ENCODE data around the gene KDSR. TPM values are rescaled to one million over a fixed set of nuclear protein-coding genes. Genes with fewer than 3 reads are reported as not detected.
A peak's percentile ranks its signal among the peaks of the same experiment; 100 is the strongest.
"Not testable (repeated sequence)": the region's sequence is repeated elsewhere in the genome, so short reads cannot be mapped to it uniquely, and the experiment has no call there.

Gene KDSR
- total RNA-seq, 1 experiment from 2014 or later, result 493 TPM

DNA sequence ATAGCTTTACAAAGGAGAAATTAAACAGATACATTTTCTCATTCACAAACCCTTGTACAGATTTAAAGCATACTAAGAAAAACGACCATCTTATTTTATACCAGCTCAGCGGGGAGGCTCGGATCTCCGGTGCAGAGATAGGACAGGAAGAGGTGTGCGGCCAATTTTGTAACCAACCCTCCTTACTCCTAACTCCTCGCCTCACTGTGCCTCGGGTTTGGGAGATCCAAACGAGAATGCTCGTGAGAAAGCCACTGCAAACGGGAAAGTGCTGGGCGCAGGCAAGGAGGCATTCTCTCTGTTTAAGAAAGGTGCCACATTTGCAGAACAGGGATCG, 1.2 kb downstream of the KDSR start:
- Histone ChIP-seq H3K9me3 (ENCODE audit: low read depth, low read length, poor library complexity, severe bottlenecking) (peaks cover 14% of the 10 kb centered on the region), H3K36me3 (ENCODE audit: insufficient read depth, low read length, poor library complexity, severe bottlenecking) (peaks cover 52% of the 10 kb centered on the region), H3K27me3 (replicated peaks; ENCODE audit: insufficient read depth, low read depth, low read length, poor library complexity) (no peaks in the 10 kb centered on the region), H3K4me1 (ENCODE audit: insufficient read depth, low read length, poor library complexity, severe bottlenecking) (peaks cover 13% of the 10 kb centered on the region), H3K27ac (ENCODE audit: low read depth, low read length, poor library complexity, severe bottlenecking) (peak overlapping the region; percentile 99), H3K4me3 (ENCODE audit: low read depth, low read length, poor library complexity, severe bottlenecking) (peak overlapping the region; percentile 96)
- no TSS peak for BruUV-seq (replicated peaks)
- POLR2A ChIA-PET (ENCODE audit: low non-redundant PET), result no interaction called here
- TF ChIP-seq, protein P1, sequence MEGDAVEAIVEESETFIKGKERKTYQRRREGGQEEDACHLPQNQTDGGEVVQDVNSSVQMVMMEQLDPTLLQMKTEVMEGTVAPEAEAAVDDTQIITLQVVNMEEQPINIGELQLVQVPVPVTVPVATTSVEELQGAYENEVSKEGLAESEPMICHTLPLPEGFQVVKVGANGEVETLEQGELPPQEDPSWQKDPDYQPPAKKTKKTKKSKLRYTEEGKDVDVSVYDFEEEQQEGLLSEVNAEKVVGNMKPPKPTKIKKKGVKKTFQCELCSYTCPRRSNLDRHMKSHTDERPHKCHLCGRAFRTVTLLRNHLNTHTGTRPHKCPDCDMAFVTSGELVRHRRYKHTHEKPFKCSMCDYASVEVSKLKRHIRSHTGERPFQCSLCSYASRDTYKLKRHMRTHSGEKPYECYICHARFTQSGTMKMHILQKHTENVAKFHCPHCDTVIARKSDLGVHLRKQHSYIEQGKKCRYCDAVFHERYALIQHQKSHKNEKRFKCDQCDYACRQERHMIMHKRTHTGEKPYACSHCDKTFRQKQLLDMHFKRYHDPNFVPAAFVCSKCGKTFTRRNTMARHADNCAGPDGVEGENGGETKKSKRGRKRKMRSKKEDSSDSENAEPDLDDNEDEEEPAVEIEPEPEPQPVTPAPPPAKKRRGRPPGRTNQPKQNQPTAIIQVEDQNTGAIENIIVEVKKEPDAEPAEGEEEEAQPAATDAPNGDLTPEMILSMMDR (conservative IDR thresholded peaks at IDR 0.05; ENCODE audit: low read depth, low read length), result no peak
- TF ChIP-seq EZH2 (IDR thresholded peaks at IDR 0.05; ENCODE audit: borderline replicate concordance, low read depth, low read length, poor library complexity, severe bottlenecking), result no peak
- peak; percentile 61 for DNase-seq (ENCODE audit: low spot score)
- intact Hi-C loops (cut with micrococcal nuclease; ENCODE audit: unreplicated experiment), result no loop called here
- CTCF ChIA-PET, result interaction anchor here (0.9 kb wide), 1 partner anchor 42 kb away, joined by 4 read pairs; no protein-coding TSS in a partner anchor

DNA sequence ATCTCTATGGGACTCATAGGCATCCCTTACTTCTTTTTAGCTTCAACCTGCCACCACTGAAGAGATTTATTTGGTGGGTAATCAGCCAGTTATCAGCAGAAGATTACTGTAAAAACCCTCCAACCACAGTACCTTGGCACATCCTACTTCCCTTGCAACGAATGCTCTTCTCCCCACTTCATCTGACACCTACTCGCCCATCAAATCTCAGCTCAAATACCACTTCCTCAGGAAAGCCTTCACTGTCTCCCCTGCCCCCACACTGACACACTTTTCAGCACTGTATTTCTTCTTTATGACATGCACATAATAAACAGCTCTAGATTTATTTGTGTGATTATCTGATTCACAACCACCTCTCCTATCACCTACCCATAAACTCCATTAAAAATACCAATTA, 3.1 kb downstream of the KDSR start:
- CTCF ChIA-PET, result interaction anchor here (0.7 kb wide), 1 partner anchor 474 kb away, joined by 3 read pairs; no protein-coding TSS in a partner anchor

DNA sequence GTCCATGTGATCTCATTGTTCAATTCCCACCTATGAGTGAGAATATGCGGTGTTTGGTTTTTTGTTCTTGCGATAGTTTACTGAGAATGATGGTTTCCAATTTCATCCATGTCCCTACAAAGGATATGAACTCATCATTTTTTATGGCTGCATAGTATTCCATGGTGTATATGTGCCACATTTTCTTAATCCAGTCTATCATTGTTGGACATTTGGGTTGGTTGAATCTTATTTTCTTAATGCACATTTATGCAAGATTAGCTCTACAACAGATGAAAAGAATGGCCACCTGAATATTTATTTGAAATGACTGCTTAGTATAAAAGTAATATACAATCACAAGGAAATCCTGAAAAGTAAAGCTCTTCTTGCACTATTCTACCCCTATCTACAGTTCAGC, 3.6 kb downstream of the KDSR start:
- Histone ChIP-seq H3K4me1 (ENCODE audit: insufficient read depth, low read length, poor library complexity, severe bottlenecking) (peaks cover 14% of the 10 kb centered on the region), H3K27ac (ENCODE audit: low read depth, low read length, poor library complexity, severe bottlenecking) (peak overlapping the region; percentile 99), H3K4me3 (ENCODE audit: low read depth, low read length, poor library complexity, severe bottlenecking) (peak overlapping the region; percentile 96), H3K36me3 (ENCODE audit: insufficient read depth, low read length, poor library complexity, severe bottlenecking) (peaks cover 75% of the 10 kb centered on the region)
- BruUV-seq (replicated peaks); intact Hi-C loops (cut with micrococcal nuclease; ENCODE audit: unreplicated experiment); DNase-seq (ENCODE audit: low spot score); H3K27me3 ChIP-seq (replicated peaks; ENCODE audit: insufficient read depth, low read depth, low read length, poor library complexity); H3K9me3 ChIP-seq (ENCODE audit: low read depth, low read length, poor library complexity, severe bottlenecking): not testable (repeated sequence)
- ChIA-PET POLR2A (ENCODE audit: low non-redundant PET) (interaction anchor here (0.5 to 0.7 kb wide), 3 partner anchors 13 to 597 kb away, joined by 3 read pairs; no protein-coding TSS in a partner anchor), CTCF (interaction anchor here (0.7 kb wide), 1 partner anchor 475 kb away, joined by 3 read pairs; no protein-coding TSS in a partner anchor)

More for the DNA sequence above, 3.1 kb downstream of the KDSR start:
- Histone ChIP-seq H3K27ac (ENCODE audit: low read depth, low read length, poor library complexity, severe bottlenecking) (peak overlapping the region; percentile 99), H3K9me3 (ENCODE audit: low read depth, low read length, poor library complexity, severe bottlenecking) (peaks cover 4% of the 10 kb centered on the region), H3K4me1 (ENCODE audit: insufficient read depth, low read length, poor library complexity, severe bottlenecking) (peaks cover 19% of the 10 kb centered on the region), H3K27me3 (replicated peaks; ENCODE audit: insufficient read depth, low read depth, low read length, poor library complexity) (no peaks in the 10 kb centered on the region), H3K36me3 (ENCODE audit: insufficient read depth, low read length, poor library complexity, severe bottlenecking) (peaks cover 70% of the 10 kb centered on the region), H3K4me3 (ENCODE audit: low read depth, low read length, poor library complexity, severe bottlenecking) (peak overlapping the region; percentile 96)
- intact Hi-C loops (cut with micrococcal nuclease; ENCODE audit: unreplicated experiment), result no loop called here
- POLR2A ChIA-PET (ENCODE audit: low non-redundant PET), result interaction anchor here (0.5 to 0.7 kb wide), 3 partner anchors 13 to 597 kb away, joined by 3 read pairs; no protein-coding TSS in a partner anchor
- no TSS peak for BruUV-seq (replicated peaks)
- no peak for TF ChIP-seq EZH2 (IDR thresholded peaks at IDR 0.05; ENCODE audit: borderline replicate concordance, low read depth, low read length, poor library complexity, severe bottlenecking)
- TF ChIP-seq, protein P1 (conservative IDR thresholded peaks at IDR 0.05; ENCODE audit: low read depth, low read length), result no peak
- no peak for DNase-seq (ENCODE audit: low spot score)

DNA sequence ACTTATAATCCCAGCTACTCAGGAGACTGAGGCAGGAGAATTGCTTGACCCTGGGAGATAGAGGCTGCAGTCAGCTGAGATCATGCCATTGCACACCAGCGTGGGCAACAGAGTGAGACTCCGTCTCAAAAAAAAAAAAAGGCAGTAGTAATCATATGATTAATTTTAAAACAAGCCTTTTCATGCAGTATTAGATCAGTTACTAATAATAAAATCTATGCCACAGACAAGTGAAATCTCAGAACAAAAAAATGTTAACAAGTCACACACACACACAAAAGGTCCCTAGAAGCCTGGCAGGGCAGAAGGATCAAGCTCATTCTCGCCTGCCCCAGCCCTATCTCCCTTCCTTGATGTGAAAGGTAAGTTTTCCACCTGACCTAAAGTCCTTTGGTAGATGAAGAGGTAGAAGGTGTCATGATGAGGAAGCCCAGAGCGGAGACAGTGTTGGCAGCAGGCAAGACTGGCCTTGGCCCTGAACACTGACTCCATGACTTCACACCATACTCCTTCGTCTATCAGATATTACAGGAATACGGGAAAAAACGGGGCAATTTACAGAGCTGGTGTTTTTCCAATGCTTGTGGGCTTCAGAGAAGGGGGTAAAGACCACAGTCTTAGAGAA, 10.6 kb downstream of the KDSR start:
- Histone ChIP-seq H3K4me3 (ENCODE audit: low read depth, low read length, poor library complexity, severe bottlenecking) (no peak overlapping the region), H3K27ac (ENCODE audit: low read depth, low read length, poor library complexity, severe bottlenecking) (peak overlapping the region; percentile 9), H3K4me1 (ENCODE audit: insufficient read depth, low read length, poor library complexity, severe bottlenecking) (peaks cover 5% of the 10 kb centered on the region), H3K9me3 (ENCODE audit: low read depth, low read length, poor library complexity, severe bottlenecking) (no peaks in the 10 kb centered on the region), H3K27me3 (replicated peaks; ENCODE audit: insufficient read depth, low read depth, low read length, poor library complexity) (no peaks in the 10 kb centered on the region), H3K36me3 (ENCODE audit: insufficient read depth, low read length, poor library complexity, severe bottlenecking) (peaks cover 97% of the 10 kb centered on the region)
- TF ChIP-seq, protein P1 (conservative IDR thresholded peaks at IDR 0.05; ENCODE audit: low read depth, low read length), result no peak
- no peak for TF ChIP-seq EZH2 (IDR thresholded peaks at IDR 0.05; ENCODE audit: borderline replicate concordance, low read depth, low read length, poor library complexity, severe bottlenecking)
- ChIA-PET POLR2A (ENCODE audit: low non-redundant PET) (no interaction called here), CTCF (no interaction called here)
- no TSS peak for BruUV-seq (replicated peaks)
- DNase-seq (ENCODE audit: low spot score), result no peak
- intact Hi-C loops (cut with micrococcal nuclease; ENCODE audit: unreplicated experiment), result no loop called here
